Measurements from ENCODE around the gene KSR2. TPM values are rescaled to one million over a fixed set of nuclear protein-coding genes. Genes with fewer than 3 reads are reported as not detected.

Gene KSR2
- total RNA-seq, 1 donor: under 0.01 TPM

DNA sequence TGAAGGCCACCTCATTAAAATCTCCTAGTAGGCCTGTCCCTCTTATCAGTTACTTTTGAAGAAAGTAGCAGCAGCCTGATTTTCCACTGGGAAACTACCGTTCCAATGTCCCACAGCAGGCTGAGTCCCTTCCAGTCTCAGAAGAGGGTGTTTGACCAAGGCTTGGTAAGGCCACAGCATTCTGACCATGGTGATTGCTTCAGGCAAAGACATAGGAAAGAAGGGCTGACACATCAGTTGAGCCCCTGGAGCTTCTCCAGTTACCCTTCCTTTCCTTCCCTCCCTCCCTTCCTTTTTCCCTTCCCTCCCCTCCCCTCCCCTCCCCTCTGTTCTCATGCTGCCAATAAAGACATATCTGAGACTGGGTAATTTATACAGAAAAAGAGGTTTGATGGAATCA, 373.0 kb downstream of the KSR2 start:
- Histone ChIP-seq H3K9me3 (ENCODE audit: low read depth, low read length) (no peaks in the 10 kb centered on the region), H3K4me2 (ENCODE audit: insufficient read depth, low read length) (no peak overlapping the region), H3K27me3 (ENCODE audit: insufficient read depth, low read length) (no peaks in the 10 kb centered on the region), H4K20me1 (ENCODE audit: insufficient read depth, low read length) (no peaks in the 10 kb centered on the region), H2AFZ (ENCODE audit: low read length) (no peak overlapping the region), H3K79me2 (ENCODE audit: insufficient read depth, low read length) (no peaks in the 10 kb centered on the region), H3K36me3 (ENCODE audit: insufficient read depth, low read length) (no peaks in the 10 kb centered on the region), H3K4me1 (ENCODE audit: insufficient read depth, low read length) (no peaks in the 10 kb centered on the region), H3K27ac (ENCODE audit: low read depth, low read length) (no peak overlapping the region), H3K4me3 (ENCODE audit: insufficient read depth, low read length) (no peak overlapping the region)
- TF ChIP-seq, protein P1, sequence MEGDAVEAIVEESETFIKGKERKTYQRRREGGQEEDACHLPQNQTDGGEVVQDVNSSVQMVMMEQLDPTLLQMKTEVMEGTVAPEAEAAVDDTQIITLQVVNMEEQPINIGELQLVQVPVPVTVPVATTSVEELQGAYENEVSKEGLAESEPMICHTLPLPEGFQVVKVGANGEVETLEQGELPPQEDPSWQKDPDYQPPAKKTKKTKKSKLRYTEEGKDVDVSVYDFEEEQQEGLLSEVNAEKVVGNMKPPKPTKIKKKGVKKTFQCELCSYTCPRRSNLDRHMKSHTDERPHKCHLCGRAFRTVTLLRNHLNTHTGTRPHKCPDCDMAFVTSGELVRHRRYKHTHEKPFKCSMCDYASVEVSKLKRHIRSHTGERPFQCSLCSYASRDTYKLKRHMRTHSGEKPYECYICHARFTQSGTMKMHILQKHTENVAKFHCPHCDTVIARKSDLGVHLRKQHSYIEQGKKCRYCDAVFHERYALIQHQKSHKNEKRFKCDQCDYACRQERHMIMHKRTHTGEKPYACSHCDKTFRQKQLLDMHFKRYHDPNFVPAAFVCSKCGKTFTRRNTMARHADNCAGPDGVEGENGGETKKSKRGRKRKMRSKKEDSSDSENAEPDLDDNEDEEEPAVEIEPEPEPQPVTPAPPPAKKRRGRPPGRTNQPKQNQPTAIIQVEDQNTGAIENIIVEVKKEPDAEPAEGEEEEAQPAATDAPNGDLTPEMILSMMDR (IDR thresholded peaks at IDR 0.05; ENCODE audit: extremely low read depth, low read depth, low read length): no peak
- DNase-seq (ENCODE audit: insufficient read length, low spot score, missing footprints): no peak

DNA sequence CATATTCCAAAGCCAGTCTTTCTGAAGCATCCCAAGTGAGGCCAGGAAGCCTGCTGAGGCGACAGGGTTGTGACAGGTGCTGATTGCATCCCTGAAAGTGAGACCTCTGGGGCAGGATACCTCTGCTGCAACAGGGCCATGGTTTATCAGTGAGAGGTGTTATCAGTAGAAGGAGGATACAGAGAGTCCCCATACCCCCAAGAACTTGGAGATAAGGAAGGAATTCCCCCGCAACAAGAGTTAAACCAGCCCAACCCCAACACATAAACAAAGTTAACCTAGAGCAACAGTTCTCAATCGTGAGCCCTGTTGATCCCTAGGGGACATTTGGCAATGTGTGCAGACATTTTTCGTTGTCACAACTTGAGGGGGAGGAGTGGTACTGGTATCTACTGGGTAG, 374.3 kb downstream of the KSR2 start:
- no peak for DNase-seq (ENCODE audit: insufficient read length, low spot score, missing footprints)
- H3K9me3 ChIP-seq (ENCODE audit: low read depth, low read length): no peaks in the 10 kb centered on the region
- no peaks in the 10 kb centered on the region for H3K36me3 ChIP-seq (ENCODE audit: insufficient read depth, low read length)
- H2AFZ ChIP-seq (ENCODE audit: low read length): no peak overlapping the region
- no peaks in the 10 kb centered on the region for H4K20me1 ChIP-seq (ENCODE audit: insufficient read depth, low read length)
- H3K27me3 ChIP-seq (ENCODE audit: insufficient read depth, low read length): no peaks in the 10 kb centered on the region
- no peak overlapping the region for H3K4me3 ChIP-seq (ENCODE audit: insufficient read depth, low read length)
- TF ChIP-seq, protein P1 (IDR thresholded peaks at IDR 0.05; ENCODE audit: extremely low read depth, low read depth, low read length): no peak
- H3K27ac ChIP-seq (ENCODE audit: low read depth, low read length): no peak overlapping the region
- H3K4me1 ChIP-seq (ENCODE audit: insufficient read depth, low read length): no peaks in the 10 kb centered on the region
- H3K4me2 ChIP-seq (ENCODE audit: insufficient read depth, low read length): no peak overlapping the region
- no peaks in the 10 kb centered on the region for H3K79me2 ChIP-seq (ENCODE audit: insufficient read depth, low read length)

DNA sequence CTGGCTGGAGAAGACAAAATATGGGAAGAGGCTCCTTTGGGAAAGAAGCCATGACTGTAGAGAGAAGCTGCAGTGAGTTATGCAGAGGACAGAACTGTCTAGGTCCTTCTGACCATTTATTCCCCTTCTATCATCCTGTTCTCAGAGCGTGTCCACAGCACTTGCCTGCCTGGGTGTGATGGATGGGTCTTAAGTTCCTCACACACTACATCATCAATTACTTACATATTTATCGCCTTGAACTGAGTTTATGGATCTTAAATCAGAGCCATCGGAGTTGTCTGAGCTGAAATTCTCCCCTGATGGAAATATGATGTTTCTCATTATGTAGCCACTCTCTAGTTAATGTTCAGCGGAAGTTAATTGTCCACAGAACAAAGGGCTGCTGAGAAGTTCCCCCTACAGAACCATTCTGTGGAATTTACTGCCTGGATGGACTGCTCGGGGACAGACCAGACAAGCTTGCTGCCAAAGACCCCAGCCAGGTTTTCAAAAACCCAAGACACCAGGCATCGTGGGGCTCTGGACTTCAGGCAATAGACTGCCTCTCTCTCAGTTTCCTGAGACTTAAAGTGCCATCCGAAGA, 374.9 kb downstream of the KSR2 start:
- H4K20me1 ChIP-seq (ENCODE audit: insufficient read depth, low read length): no peaks in the 10 kb centered on the region
- no peaks in the 10 kb centered on the region for H3K79me2 ChIP-seq (ENCODE audit: insufficient read depth, low read length)
- H3K9me3 ChIP-seq (ENCODE audit: low read depth, low read length): no peaks in the 10 kb centered on the region
- DNase-seq (ENCODE audit: insufficient read length, low spot score, missing footprints): no peak
- TF ChIP-seq, protein P1 (IDR thresholded peaks at IDR 0.05; ENCODE audit: extremely low read depth, low read depth, low read length): no peak
- no peaks in the 10 kb centered on the region for H3K36me3 ChIP-seq (ENCODE audit: insufficient read depth, low read length)
- H3K4me2 ChIP-seq (ENCODE audit: insufficient read depth, low read length): no peak overlapping the region
- H3K27me3 ChIP-seq (ENCODE audit: insufficient read depth, low read length): no peaks in the 10 kb centered on the region
- no peak overlapping the region for H3K27ac ChIP-seq (ENCODE audit: low read depth, low read length)
- H2AFZ ChIP-seq (ENCODE audit: low read length): no peak overlapping the region
- H3K4me1 ChIP-seq (ENCODE audit: insufficient read depth, low read length): no peaks in the 10 kb centered on the region
- H3K4me3 ChIP-seq (ENCODE audit: insufficient read depth, low read length): no peak overlapping the region

DNA sequence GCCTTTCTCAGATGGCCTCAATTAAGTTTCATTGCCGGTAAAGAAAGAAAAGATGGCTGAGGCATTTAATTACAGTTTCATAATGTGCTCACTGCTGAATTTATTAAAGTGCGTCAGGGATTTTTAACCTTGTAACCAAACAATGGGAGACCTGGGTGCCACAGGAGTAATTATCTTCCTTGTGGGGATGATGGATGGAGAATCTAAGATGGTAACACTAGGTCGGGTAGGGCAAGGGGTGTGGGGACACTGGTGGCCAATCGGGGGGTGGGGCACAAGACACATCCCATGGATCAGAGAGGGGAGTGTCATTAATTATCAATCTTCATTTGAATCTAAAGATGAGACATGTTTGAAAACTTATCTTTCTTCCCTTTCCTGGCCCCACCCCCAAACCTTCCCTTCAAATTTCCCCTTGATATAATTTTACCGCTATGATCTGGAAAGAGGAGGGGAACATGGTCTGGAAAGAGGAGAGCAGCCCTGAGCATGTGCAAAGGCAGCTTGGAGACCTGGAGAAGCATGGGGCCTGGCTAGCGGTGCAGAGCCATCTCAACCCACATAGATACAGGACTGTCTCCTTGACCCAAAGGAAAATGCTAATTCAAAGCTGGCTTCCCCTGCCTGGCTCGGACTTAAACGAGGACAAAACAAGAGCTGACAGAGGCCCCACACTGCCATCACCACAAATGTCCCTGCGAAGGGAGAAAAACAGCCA, 376.0 kb downstream of the KSR2 start:
- H3K4me3 ChIP-seq (ENCODE audit: insufficient read depth, low read length): no peak overlapping the region
- no peak overlapping the region for H2AFZ ChIP-seq (ENCODE audit: low read length)
- H3K27me3 ChIP-seq (ENCODE audit: insufficient read depth, low read length): no peaks in the 10 kb centered on the region
- H3K27ac ChIP-seq (ENCODE audit: low read depth, low read length): no peak overlapping the region
- no peaks in the 10 kb centered on the region for H3K9me3 ChIP-seq (ENCODE audit: low read depth, low read length)
- H3K4me2 ChIP-seq (ENCODE audit: insufficient read depth, low read length): no peak overlapping the region
- no peak for DNase-seq (ENCODE audit: insufficient read length, low spot score, missing footprints)
- no peaks in the 10 kb centered on the region for H4K20me1 ChIP-seq (ENCODE audit: insufficient read depth, low read length)
- no peaks in the 10 kb centered on the region for H3K79me2 ChIP-seq (ENCODE audit: insufficient read depth, low read length)
- H3K4me1 ChIP-seq (ENCODE audit: insufficient read depth, low read length): no peaks in the 10 kb centered on the region
- no peaks in the 10 kb centered on the region for H3K36me3 ChIP-seq (ENCODE audit: insufficient read depth, low read length)
- TF ChIP-seq, protein P1 (IDR thresholded peaks at IDR 0.05; ENCODE audit: extremely low read depth, low read depth, low read length): no peak

All from osteoblast (primary cell).